AG09309 (cell line): ENCODE results near the gene IQCN.
A peak's percentile ranks its signal among the peaks of the same experiment; 100 is the strongest.

ENCODE experiments used
- DNase-seq: peaks from one replicate; pipeline ENCODE4 v3.0.0-alpha.2; 2010; ENCODE audit warnings: low read depth
- H3K4me3 ChIP-seq: 2 replicates; pipeline ENCODE4 v1.5.1; 2011; ENCODE audit warnings: mild to moderate bottlenecking, low read depth, low read length, moderate library complexity; ENCODE audit not compliant: control insufficient read depth
- CTCF ChIP-seq: IDR thresholded peaks from 2 replicates; pipeline ENCODE4 v1.5.1; 2011; ENCODE audit warnings: mild to moderate bottlenecking, low read depth, low read length, inconsistent platforms; ENCODE audit not compliant: insufficient read depth, control insufficient read depth; ENCODE audit errors: missing control alignments

IQCN gene

GRCh38 chr19:18274219-18274780 is at the start of gene IQCN:
Gene IQCN, minus strand, starts transcription at chr19:18274452. Its CDS starts 4,974 bp downstream, at chr19:18269478.
- TF ChIP-seq CTCF: no peak
- H3K4me3 ChIP-seq: no peak within 1 kb of the TSS

GRCh38 chr19:18322759-18323460 is 48.7 kb upstream of the IQCN start, which contains the start of gene LSM4:
Gene LSM4, minus strand, starts transcription at chr19:18323076. Its CDS starts 56 bp downstream, at chr19:18323020.
- DNase-seq: peak; percentile 71
- TF ChIP-seq CTCF: peak; percentile 37

More at GRCh38 chr19:18274219-18274780, at the start of gene IQCN:
- DNase-seq: no peak

GRCh38 chr19:18322318-18322758 is 48.1 kb upstream of the IQCN start:
- no peak for DNase-seq
- peak overlapping the region; percentile 79 for H3K4me3 ChIP-seq
- TF ChIP-seq CTCF: peak; percentile 41

More at GRCh38 chr19:18322759-18323460, 48.7 kb upstream of the IQCN start, which contains the start of gene LSM4:
- peak within 1 kb of the TSS; percentile 79 for H3K4me3 ChIP-seq

- peak overlapping the region; percentile 79 for H3K4me3 ChIP-seq
- no peak for DNase-seq
- TF ChIP-seq CTCF: no peak
Measured at GRCh38 chr19:18321734-18322102, 47.5 kb upstream of the IQCN start.

GRCh38 chr19:18320865-18321733 is 46.8 kb upstream of the IQCN start:
- no peak for DNase-seq
- H3K4me3 ChIP-seq: no peak overlapping the region
- no peak for TF ChIP-seq CTCF

- no peak for DNase-seq
- TF ChIP-seq CTCF: no peak
- H3K4me3 ChIP-seq: no peak overlapping the region
Measured at GRCh38 chr19:18319591-18320135, 45.4 kb upstream of the IQCN start.
